WERI-Rb-1 (cell line): ENCODE results near the gene TXNIP.

Experiments
- DNase-seq: peaks from one replicate; pipeline ENCODE4 v3.0.0-alpha.2; 2020
- H3K27ac ChIP-seq: fragments of 250-450 bp; sonication (Bioruptor Pico); 2 replicates; pipeline ENCODE4 v1.5.1; 2020; ENCODE audit warnings: mild to moderate bottlenecking, moderate library complexity
- H3K27me3 ChIP-seq: fragments of 250-450 bp; sonication (Bioruptor Pico); 2 replicates; pipeline ENCODE4 v1.5.1; 2021; ENCODE audit warnings: mild to moderate bottlenecking, low read depth, moderate library complexity; ENCODE audit not compliant: insufficient read depth, severe bottlenecking
- H3K36me3 ChIP-seq: fragments of 250-450 bp; sonication (Bioruptor Pico); 2 replicates; pipeline ENCODE4 v1.5.1; 2020; ENCODE audit warnings: mild to moderate bottlenecking, moderate library complexity
- H3K4me3 ChIP-seq: 2 replicates; pipeline ENCODE4 v1.5.1; 2011; ENCODE audit warnings: low read depth, mild to moderate bottlenecking, control low read depth, low read length
- H3K9me3 ChIP-seq: fragments of 250-450 bp; sonication (Bioruptor Pico); 2 replicates; pipeline ENCODE4 v1.5.1; 2021; ENCODE audit warnings: mild to moderate bottlenecking, moderate library complexity; ENCODE audit not compliant: severe bottlenecking
- TF ChIP-seq, protein P1 (sequence below): IDR thresholded peaks from 2 replicates; pipeline ENCODE4 v1.5.1; 2011; ENCODE audit warnings: low read depth, mild to moderate bottlenecking, control low read depth, inconsistent platforms, low read length

The TXNIP gene

DNA sequence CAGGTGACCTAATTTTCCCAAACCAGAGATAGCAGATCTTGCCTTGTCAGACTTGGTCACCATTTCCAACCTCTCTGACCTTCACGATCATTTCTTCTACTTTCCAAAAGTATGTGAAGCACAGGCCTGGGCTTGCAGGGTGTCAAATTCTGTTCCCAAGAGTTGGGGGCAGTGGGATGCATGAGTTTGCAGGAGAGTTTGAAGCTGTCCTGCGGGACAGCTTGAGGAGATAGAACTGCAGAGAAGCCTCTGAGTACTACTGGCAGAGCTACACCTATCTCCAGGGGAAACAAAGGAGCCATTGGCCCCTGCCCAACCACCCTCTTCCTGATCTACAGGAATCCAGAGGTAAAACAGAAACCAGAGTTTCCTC lies 11.3 kb downstream of the TXNIP start:
- Histone ChIP-seq H3K36me3 (no peaks in the 10 kb centered on the region), H3K27me3 (no peaks in the 10 kb centered on the region), H3K9me3 (no peaks in the 10 kb centered on the region), H3K27ac (peak overlapping the region; percentile 46), H3K4me3 (no peak overlapping the region)
- no peak for DNase-seq
- TF ChIP-seq, protein P1, sequence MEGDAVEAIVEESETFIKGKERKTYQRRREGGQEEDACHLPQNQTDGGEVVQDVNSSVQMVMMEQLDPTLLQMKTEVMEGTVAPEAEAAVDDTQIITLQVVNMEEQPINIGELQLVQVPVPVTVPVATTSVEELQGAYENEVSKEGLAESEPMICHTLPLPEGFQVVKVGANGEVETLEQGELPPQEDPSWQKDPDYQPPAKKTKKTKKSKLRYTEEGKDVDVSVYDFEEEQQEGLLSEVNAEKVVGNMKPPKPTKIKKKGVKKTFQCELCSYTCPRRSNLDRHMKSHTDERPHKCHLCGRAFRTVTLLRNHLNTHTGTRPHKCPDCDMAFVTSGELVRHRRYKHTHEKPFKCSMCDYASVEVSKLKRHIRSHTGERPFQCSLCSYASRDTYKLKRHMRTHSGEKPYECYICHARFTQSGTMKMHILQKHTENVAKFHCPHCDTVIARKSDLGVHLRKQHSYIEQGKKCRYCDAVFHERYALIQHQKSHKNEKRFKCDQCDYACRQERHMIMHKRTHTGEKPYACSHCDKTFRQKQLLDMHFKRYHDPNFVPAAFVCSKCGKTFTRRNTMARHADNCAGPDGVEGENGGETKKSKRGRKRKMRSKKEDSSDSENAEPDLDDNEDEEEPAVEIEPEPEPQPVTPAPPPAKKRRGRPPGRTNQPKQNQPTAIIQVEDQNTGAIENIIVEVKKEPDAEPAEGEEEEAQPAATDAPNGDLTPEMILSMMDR: no peak

DNA sequence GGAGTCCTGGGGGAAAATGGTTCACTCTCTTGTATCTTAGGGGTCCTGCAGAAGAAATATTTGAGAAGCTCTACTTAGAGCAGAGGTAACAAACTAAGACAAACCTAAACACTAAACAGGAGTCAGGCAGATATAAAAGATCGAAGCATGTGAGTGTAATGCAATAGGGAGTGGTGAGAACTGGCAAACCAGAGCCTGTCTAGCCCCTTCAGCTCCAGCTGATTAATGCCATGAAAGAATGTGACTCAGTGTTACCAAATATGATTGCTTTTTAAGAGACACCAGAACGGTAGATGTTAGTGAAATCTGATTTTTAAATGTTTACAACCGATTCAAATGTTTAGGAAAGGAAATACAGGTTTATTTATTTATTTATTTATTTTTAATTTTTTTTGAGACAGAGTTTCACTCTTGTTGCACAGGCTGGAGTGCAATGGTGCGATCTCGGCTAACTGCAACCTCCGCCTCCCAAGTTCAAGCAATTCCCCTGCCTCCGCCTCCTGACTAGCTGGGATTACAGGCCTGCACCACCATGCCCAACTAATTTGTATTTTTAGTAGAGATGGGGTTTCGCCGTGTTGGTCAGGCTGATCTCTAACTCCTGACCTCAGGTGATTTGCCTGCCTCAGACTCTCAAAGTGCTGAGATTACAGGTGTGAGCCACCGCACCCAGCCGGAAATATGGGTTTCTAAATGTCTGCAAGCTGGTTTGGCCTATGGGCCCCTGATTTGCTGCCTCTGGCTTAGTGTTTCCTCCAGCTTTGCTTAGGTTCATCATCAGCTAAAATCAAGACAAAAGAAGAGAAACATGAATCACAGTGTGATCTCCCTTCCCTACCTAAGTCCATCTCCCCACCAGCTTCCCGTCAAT lies 12.2 kb downstream of the TXNIP start:
- TF ChIP-seq, protein P1: no peak
- H3K36me3 ChIP-seq: no peaks in the 10 kb centered on the region
- H3K27ac ChIP-seq: no peak overlapping the region
- no peak for DNase-seq
- H3K9me3 ChIP-seq: no peaks in the 10 kb centered on the region
- H3K4me3 ChIP-seq: no peak overlapping the region
- H3K27me3 ChIP-seq: no peaks in the 10 kb centered on the region

DNA sequence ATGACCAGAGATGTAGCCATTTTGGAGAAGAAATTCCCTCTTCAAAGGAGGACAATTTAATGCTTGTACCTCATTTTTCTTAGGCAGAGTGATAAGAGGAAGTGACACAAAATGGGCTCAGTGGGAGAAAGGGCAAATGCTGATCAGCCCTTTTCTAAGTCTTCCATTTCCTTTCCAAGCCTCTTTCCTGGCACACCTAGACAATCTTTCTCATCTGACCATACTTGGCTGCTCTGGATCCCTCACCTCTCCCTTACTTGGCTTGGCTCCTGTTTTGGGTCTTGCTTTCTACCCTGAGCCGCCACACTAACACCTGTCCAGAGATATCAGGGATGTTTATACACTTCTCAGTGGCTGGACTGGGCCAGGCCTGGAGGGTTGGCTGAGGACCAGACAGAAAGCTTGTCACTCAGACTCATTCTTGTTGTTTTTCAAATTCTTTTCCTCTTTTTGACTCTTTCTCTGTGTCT lies 13.1 kb downstream of the TXNIP start:
- no peak for DNase-seq
- Histone ChIP-seq H3K9me3 (no peaks in the 10 kb centered on the region), H3K27me3 (no peaks in the 10 kb centered on the region), H3K27ac (no peak overlapping the region), H3K4me3 (no peak overlapping the region), H3K36me3 (no peaks in the 10 kb centered on the region)
- TF ChIP-seq, protein P1: no peak

DNA sequence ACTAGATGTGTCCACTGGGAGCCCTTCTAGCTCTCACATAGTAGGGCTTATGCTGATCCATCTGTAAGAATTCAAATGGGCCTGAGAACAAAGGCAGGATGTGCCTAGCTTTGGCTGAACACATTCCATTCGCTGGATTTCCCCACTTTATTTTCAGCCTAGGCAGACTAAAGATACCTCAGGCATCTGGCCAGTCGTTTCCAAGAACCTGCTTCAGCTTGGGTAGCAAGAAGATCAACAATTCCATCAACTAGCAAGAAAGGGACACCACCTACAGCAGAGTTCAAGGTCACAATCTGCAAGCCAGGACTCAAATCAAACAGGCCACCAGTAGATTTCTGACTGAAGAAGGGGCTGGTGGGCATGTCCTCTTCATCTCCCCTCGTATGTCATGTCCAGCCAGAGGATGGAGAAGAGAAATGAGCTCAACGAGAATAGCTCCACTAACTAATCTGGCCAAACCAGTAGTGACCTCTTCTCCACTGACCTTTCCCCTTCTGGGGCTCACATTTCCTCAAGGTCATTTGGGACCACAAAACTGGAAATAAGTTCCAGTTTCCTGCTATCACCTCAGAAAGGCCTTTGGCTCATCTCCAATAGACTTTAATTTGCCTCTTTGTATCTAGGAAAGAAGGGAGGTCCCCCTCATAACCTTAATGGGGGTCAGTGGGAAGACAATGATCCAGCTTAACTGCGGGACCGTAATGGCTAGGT lies 14.2 kb downstream of the TXNIP start:
- H3K9me3 ChIP-seq: no peaks in the 10 kb centered on the region
- H3K36me3 ChIP-seq: no peaks in the 10 kb centered on the region
- H3K27ac ChIP-seq: no peak overlapping the region
- TF ChIP-seq, protein P1: no peak
- DNase-seq: no peak
- no peaks in the 10 kb centered on the region for H3K27me3 ChIP-seq
- H3K4me3 ChIP-seq: no peak overlapping the region

DNA sequence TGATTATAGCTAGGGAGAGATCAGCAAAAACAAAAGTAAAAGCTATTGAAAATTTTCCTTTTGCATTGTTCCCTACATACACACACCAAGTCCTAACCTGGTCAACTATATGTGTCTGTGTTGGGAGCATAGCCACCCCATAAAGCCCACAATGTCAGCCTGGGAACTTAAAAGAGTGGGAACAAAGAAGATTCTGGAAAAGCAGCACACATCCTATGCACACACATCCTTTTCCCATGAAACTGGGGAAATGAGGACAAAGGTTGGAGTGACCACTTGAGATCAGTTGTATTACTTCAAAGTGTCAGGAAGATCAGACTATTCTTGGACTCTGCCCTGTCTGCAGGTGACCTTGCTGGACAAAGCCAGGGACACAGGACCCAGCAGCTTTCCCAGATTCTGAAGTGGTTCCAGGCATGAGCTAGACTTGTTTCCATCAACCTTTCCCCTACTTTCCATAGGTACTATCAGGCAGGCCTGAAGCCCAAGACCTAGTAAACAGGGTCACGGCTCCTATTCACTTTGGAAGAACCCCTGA lies 15.9 kb downstream of the TXNIP start:
- Histone ChIP-seq H3K9me3 (no peaks in the 10 kb centered on the region), H3K4me3 (no peak overlapping the region), H3K27me3 (no peaks in the 10 kb centered on the region), H3K36me3 (no peaks in the 10 kb centered on the region), H3K27ac (no peak overlapping the region)
- no peak for DNase-seq
- TF ChIP-seq, protein P1: no peak
